HG03175 (cell line): ENCODE measurements around the gene ADCYAP1.

ENCODE experiments used
- ATAC-seq: cut with Tn5 transposase; IDR thresholded peaks from one replicate; pipeline ENCODE4 v1.9.1; 2021; ENCODE audit warnings: mild to moderate bottlenecking, moderate library complexity; ENCODE audit not compliant: unreplicated experiment

ADCYAP1 gene

GRCh38 chr18:904218-905090 is at the start of gene ADCYAP1:
Gene ADCYAP1 (plus strand): TSS chr18:904871. CDS start chr18:905387, 516 bp downstream.
- ATAC-seq: no peak

- no peak for ATAC-seq
These were observed 46.7 kb upstream of the ADCYAP1 start for GRCh38 chr18:857986-858385.

GRCh38 chr18:864872-865273 is 39.8 kb upstream of the ADCYAP1 start:
- peak; percentile 74 for ATAC-seq

- ATAC-seq: no peak
These were observed 37.4 kb upstream of the ADCYAP1 start for GRCh38 chr18:867257-867656.

- peak; percentile 7 for ATAC-seq
These were observed 31.2 kb upstream of the ADCYAP1 start for GRCh38 chr18:873426-873825.

- ATAC-seq: no peak
These were observed 28.8 kb upstream of the ADCYAP1 start for GRCh38 chr18:875912-876311.

- no peak for ATAC-seq
These were observed 27.4 kb upstream of the ADCYAP1 start for GRCh38 chr18:877238-877637.

- ATAC-seq: no peak
These were observed 18.6 kb upstream of the ADCYAP1 start for GRCh38 chr18:886076-886475.

- ATAC-seq: no peak
These were observed 17.0 kb upstream of the ADCYAP1 start for GRCh38 chr18:887716-888115.

GRCh38 chr18:892316-892715 is 12.4 kb upstream of the ADCYAP1 start:
- no peak for ATAC-seq

- ATAC-seq: no peak
These were observed 8.4 kb upstream of the ADCYAP1 start for GRCh38 chr18:896315-896714.

- ATAC-seq: no peak
These were observed 2.9 kb upstream of the ADCYAP1 start for GRCh38 chr18:901761-902160.

GRCh38 chr18:902229-902628 is 2.4 kb upstream of the ADCYAP1 start:
- no peak for ATAC-seq

GRCh38 chr18:903701-904100 is 970 bp upstream of the ADCYAP1 start:
- no peak for ATAC-seq

GRCh38 chr18:905307-905947 is 756 bp downstream of the ADCYAP1 start:
- ATAC-seq: no peak

- ATAC-seq: no peak
These were observed 1.3 kb downstream of the ADCYAP1 start for GRCh38 chr18:905948-906415.

- no peak for ATAC-seq
These were observed 1.9 kb downstream of the ADCYAP1 start for GRCh38 chr18:906416-907114.

- ATAC-seq: no peak
These were observed 2.6 kb downstream of the ADCYAP1 start for GRCh38 chr18:907115-907884.

GRCh38 chr18:907885-908757 is 3.5 kb downstream of the ADCYAP1 start:
- no peak for ATAC-seq
